Ascending aorta (tissue), 2 donors: Measurements from ENCODE around the gene IRGM. TPM values are rescaled to one million over a fixed set of nuclear protein-coding genes. Genes with fewer than 3 reads are reported as not detected.
"Not testable (repeated sequence)": the region's sequence is repeated elsewhere in the genome, so short reads cannot be mapped to it uniquely, and the experiment has no call there.

Source experiments
- DNase-seq, 2 donors: peaks; one replicate each; pipeline ENCODE4 v3.0.0-alpha.2; 2019; ENCODE audit warnings: low spot score in 2 of 2
- H3K27ac ChIP-seq, 2 donors: fragments of 200-600 bp; sonication (generic); one replicate each; pipeline ENCODE4 v1.5.1; 2016 to 2017; ENCODE audit warnings: mild to moderate bottlenecking in 1 of 2
- H3K27me3 ChIP-seq: fragments of 200-600 bp; sonication (generic); one replicate; pipeline ENCODE4 v1.5.1; 2017
- H3K36me3 ChIP-seq, 2 donors: fragments of 200-600 bp; sonication (generic); one replicate each; pipeline ENCODE4 v1.5.1; 2016
- H3K4me1 ChIP-seq, 2 donors: fragments of 200-600 bp; sonication (generic); one replicate each; pipeline ENCODE4 v1.5.1; 2016 to 2017; ENCODE audit warnings: mild to moderate bottlenecking in 1 of 2
- H3K4me3 ChIP-seq, 2 donors: fragments of 200-600 bp; sonication (generic); one replicate each; pipeline ENCODE4 v1.5.1; 2016 to 2017; ENCODE audit warnings: mild to moderate bottlenecking in 1 of 2
- H3K9me3 ChIP-seq, 2 donors: fragments of 200-600 bp; sonication (generic); one replicate each; pipeline ENCODE4 v1.5.1; 2016
- intact Hi-C: fragments of 100-400 bp; cut with DNase I; formaldehyde crosslinking; loops from one replicate; pipeline ENCODE4 v1.15.1; 2023
- total RNA-seq: library from RNA; depleted of rRNA; stranded (reverse); fragments of >200 nt; gene quantifications from one replicate; pipeline ENCODE4 v1.1.0, GENCODE V29; 2016
- TF ChIP-seq, protein P1 (sequence below), 3 experiments: fragments of 200-600 bp in 2 of 3; fragments of 450-650 bp in 1 of 3; sonication (generic) in 2 of 3; IDR thresholded peaks; one replicate each; pipeline ENCODE4 v1.5.1; 2016 to 2019; ENCODE audit warnings: antibody characterized with exemption in 3 of 3, mild to moderate bottlenecking in 1 of 3, moderate library complexity in 1 of 3

IRGM gene
- total RNA-seq, 1 donor from 2014 or later: not detected

DNA sequence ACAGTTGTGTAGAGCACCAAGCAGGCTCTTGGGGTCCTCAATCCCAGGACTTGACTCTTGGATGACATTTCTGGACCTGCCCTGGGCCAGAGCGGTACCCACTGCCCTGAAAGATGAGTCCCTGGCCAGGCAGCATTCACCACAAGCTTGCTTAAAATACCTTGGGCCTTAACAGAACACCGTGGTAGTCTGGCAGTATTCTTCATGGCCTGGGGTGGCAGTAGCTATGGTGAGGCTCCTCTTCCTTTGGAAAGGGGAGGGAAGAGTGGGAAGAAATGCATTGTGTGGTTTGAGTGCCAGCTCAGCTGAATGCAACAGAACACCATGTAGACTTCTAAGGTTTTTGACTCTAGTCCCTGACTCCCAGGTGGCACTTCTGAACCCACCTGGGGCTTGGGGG is 29.4 kb upstream of the IRGM start:
- intact Hi-C loops: no loop called here
- no peak overlapping the region for H3K4me3 ChIP-seq
- TF ChIP-seq, protein P1, sequence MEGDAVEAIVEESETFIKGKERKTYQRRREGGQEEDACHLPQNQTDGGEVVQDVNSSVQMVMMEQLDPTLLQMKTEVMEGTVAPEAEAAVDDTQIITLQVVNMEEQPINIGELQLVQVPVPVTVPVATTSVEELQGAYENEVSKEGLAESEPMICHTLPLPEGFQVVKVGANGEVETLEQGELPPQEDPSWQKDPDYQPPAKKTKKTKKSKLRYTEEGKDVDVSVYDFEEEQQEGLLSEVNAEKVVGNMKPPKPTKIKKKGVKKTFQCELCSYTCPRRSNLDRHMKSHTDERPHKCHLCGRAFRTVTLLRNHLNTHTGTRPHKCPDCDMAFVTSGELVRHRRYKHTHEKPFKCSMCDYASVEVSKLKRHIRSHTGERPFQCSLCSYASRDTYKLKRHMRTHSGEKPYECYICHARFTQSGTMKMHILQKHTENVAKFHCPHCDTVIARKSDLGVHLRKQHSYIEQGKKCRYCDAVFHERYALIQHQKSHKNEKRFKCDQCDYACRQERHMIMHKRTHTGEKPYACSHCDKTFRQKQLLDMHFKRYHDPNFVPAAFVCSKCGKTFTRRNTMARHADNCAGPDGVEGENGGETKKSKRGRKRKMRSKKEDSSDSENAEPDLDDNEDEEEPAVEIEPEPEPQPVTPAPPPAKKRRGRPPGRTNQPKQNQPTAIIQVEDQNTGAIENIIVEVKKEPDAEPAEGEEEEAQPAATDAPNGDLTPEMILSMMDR (IDR thresholded peaks at IDR 0.05): no peak
- no peaks in the 10 kb centered on the region for H3K36me3 ChIP-seq
- no peak overlapping the region for H3K27ac ChIP-seq
- no peaks in the 10 kb centered on the region for H3K27me3 ChIP-seq
- DNase-seq: no peak
- no peaks in the 10 kb centered on the region for H3K4me1 ChIP-seq
- peaks cover 0 to 12% of the 10 kb centered on the region in 2 donors for H3K9me3 ChIP-seq

DNA sequence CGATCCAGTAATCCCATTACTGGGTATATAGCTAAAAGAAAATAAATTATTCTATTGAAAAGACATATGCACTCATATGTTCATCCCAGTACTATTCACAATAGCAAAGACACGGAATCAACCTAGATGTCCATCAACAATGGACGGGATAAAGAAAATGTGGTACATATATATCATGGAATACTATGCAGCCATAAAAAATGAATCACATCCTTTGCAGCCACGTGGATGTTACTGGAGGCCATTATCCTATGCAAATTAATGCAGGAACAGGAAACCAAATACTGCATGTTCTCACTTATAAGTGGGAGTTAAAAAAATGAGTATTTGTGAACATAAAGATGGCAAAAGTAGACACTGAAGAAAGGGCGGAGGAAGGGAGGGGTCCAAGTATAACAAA is 16.6 kb upstream of the IRGM start:
- no peak overlapping the region for H3K4me3 ChIP-seq
- no peaks in the 10 kb centered on the region for H3K36me3 ChIP-seq
- no peak overlapping the region for H3K27ac ChIP-seq
- DNase-seq: no peak
- TF ChIP-seq, protein P1 (IDR thresholded peaks at IDR 0.05): no peak
- intact Hi-C loops: no loop called here
- no peaks in the 10 kb centered on the region for H3K27me3 ChIP-seq
- H3K4me1 ChIP-seq: no peaks in the 10 kb centered on the region
- peaks cover 0 to 4% of the 10 kb centered on the region in 2 donors for H3K9me3 ChIP-seq

DNA sequence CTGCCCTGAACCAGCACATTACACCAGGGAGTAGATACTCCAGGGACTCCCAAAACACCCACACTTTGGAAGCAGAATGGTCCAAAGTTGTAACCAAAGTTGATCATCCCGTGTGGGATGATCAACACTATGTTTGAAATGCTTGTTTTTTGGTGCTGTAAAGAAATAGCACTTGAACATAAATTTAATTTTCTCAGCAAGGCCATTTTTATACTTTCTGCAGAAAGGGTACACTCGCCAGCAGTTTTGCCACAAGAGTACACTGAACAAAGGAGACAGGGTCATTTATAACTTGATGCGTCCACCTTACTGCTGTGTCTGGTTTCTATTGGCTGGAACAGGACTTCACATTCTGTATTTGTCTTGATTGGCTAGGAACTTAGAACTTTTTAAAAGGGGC is 14.5 kb upstream of the IRGM start:
- H3K4me3 ChIP-seq, DNase-seq, H3K27me3 ChIP-seq, intact Hi-C loops, H3K27ac ChIP-seq, H3K36me3 ChIP-seq, H3K9me3 ChIP-seq, H3K4me1 ChIP-seq: not testable (repeated sequence)

DNA sequence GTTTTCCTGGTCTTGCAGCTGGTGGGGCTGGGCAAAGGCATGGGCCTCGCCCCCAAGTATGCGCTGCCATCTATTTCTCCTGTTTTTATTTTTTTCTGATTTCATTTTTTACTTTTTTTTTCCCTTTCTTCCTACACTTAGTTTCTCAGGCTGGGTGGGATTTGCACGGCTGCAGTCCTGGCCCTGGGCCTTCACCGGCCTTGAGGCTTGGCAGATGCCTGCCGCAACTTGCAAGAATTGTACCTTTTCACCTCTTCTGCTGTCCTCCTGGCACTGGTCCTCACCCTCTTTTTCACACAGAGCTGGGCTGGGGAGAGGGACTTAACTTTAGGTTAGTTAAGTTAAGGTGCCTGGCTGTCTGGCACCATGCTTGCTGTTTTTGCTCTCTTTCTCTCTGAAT is 10.3 kb upstream of the IRGM start:
- H3K36me3 ChIP-seq: no peaks in the 10 kb centered on the region
- H3K4me1 ChIP-seq: no peaks in the 10 kb centered on the region
- no peak overlapping the region for H3K4me3 ChIP-seq
- DNase-seq: no peak
- H3K27me3 ChIP-seq: no peaks in the 10 kb centered on the region
- TF ChIP-seq, protein P1 (IDR thresholded peaks at IDR 0.05): no peak
- H3K9me3 ChIP-seq: peaks cover 0 to 4% of the 10 kb centered on the region in 2 donors
- H3K27ac ChIP-seq: no peak overlapping the region
- intact Hi-C loops: no loop called here

DNA sequence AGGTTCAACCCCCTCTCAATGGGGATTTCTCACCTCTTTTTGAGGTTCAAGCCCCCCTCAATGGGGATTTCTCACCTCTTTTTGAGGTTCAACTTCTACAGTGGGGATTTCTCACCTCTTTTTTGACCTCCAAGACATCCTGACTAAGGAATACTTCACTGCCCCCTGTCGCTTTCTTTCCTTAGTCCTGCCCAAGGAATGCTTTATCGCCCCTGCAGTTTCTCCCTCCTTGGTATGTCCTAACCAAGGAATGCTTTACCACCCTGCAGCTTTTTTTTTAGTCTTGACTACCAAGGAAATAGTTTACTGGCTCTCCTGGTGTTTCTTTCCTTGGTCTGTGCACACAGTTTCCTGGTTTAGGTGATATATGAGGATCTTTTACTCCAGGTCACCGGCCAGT is 9.6 kb upstream of the IRGM start:
- intact Hi-C loops: no loop called here
- Histone ChIP-seq H3K4me3 (no peak overlapping the region), H3K36me3 (no peaks in the 10 kb centered on the region)

DNA sequence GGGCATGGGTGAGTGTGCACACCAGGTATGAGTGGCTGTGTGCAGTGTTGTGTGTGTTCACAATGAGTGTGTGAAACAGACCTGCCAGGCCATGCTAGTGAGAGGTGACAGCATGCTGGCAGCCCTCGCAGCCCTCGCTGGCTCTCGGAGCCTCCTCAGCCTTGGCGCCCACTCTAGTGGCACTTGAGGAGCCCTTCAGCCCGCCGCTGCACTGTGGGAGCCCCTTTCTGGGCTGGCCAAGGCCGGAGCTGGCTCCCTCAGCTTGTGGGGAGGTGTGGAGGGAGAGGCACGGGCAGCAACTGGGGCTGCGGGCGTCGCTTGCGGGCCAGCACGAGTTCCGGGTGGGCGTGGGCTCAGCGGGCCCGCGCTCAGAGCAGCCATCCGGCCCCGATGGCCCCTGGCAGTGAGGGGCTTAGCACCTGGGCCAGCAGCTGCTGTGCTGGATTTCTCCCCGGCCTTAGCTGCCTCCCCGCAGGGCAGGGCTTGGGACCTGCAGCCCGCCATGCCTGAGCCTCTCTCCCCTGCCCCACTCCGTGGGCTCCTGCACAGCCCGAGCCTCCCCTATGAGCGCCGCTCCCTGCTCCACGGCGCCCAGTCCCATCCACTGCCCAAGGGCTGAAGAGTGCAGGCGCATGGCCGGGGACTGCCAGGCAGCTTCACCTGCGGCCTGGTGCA is 999 bp upstream of the IRGM start:
- intact Hi-C loops: loop anchor here (10.0 kb wide), 1 partner anchor 141 kb away; the partner anchor contains the start of gene RBM22
- H3K9me3 ChIP-seq, H3K27ac ChIP-seq, H3K4me3 ChIP-seq, H3K27me3 ChIP-seq, DNase-seq, H3K4me1 ChIP-seq, H3K36me3 ChIP-seq: not testable (repeated sequence)

More for the DNA sequence above, 9.6 kb upstream of the IRGM start:
- no peaks in the 10 kb centered on the region for H3K4me1 ChIP-seq
- no peaks in the 10 kb centered on the region for H3K27me3 ChIP-seq
- no peak overlapping the region for H3K27ac ChIP-seq
- H3K9me3 ChIP-seq: peaks cover 0 to 4% of the 10 kb centered on the region in 2 donors
- TF ChIP-seq, protein P1 (IDR thresholded peaks at IDR 0.05): no peak
- no peak for DNase-seq
